CMK (cell line): ENCODE results near the gene UGT2B15.
"Not testable (repeated sequence)": the region's sequence is repeated elsewhere in the genome, so short reads cannot be mapped to it uniquely, and the experiment has no call there.

ENCODE experiments used
- DNase-seq: peaks from one replicate; pipeline ENCODE4 v3.0.0-alpha.2; 2010; ENCODE audit warnings: low read depth

The UGT2B15 gene

GRCh38 chr4:68655764-68656444 is 14.5 kb downstream of the UGT2B15 start:
- no peak for DNase-seq

GRCh38 chr4:68654946-68655721 is 15.3 kb downstream of the UGT2B15 start:
- no peak for DNase-seq

- no peak for DNase-seq
Observed at GRCh38 chr4:68651932-68652331, 18.5 kb downstream of the UGT2B15 start.

GRCh38 chr4:68630371-68630770 is 40.1 kb downstream of the UGT2B15 start:
- no peak for DNase-seq

- not testable (repeated sequence) for DNase-seq
Observed at GRCh38 chr4:68622731-68623130, 47.7 kb downstream of the UGT2B15 start.

GRCh38 chr4:68617003-68617698 is 53.3 kb downstream of the UGT2B15 start:
- no peak for DNase-seq

GRCh38 chr4:68615699-68616422 is 54.6 kb downstream of the UGT2B15 start:
- no peak for DNase-seq

GRCh38 chr4:68613752-68614151 is 56.7 kb downstream of the UGT2B15 start:
- no peak for DNase-seq

GRCh38 chr4:68606240-68606639 is 64.2 kb downstream of the UGT2B15 start:
- DNase-seq = no peak

- DNase-seq = no peak
Observed at GRCh38 chr4:68599150-68599549, 71.3 kb downstream of the UGT2B15 start.

- no peak for DNase-seq
Observed at GRCh38 chr4:68597482-68597881, 73.0 kb downstream of the UGT2B15 start.
